ENCODE measurements around the gene CRACR2B.

CRACR2B gene

GRCh38 chr11:832529-833113, 4.9 kb downstream of the CRACR2B start, which contains the start of gene CD151:
Gene CD151 (plus strand): TSS chr11:832952. CDS start chr11:836070, 3,118 bp downstream.
- Histone ChIP-seq H3K79me1 (replicated peaks; ENCODE audit: low read length, poor library complexity, severe bottlenecking) (no peaks in the 10 kb centered on the region), H3K4me1 (ENCODE audit: control insufficient read depth, insufficient read depth, low read depth, low read length) (peaks cover 78% of the 10 kb centered on the region), H2BK5ac (ENCODE audit: low read depth, low read length, poor library complexity, severe bottlenecking) (peak within 1 kb of the TSS; percentile 88), H2BK120ac (ENCODE audit: low read depth, low read length) (peak within 1 kb of the TSS; percentile 84), H3K18ac (ENCODE audit: low read depth in 1 of 2, low read length in 2 of 2) (peak within 1 kb of the TSS; percentile 78 to 94), H3K9ac (ENCODE audit: low read length) (peak within 1 kb of the TSS; percentile 93), H3K36me3 (ENCODE audit: control insufficient read depth in 1 of 2, insufficient read depth in 2 of 2, low read depth in 1 of 2, low read length in 2 of 2) (peaks cover 16 to 19% of the 10 kb centered on the region in 2 experiments), H3K9me3 (ENCODE audit: control insufficient read depth, low read length) (no peaks in the 10 kb centered on the region), H3K4me2 (ENCODE audit: low read length, poor library complexity, severe bottlenecking) (peak within 1 kb of the TSS; percentile 83), H3K27ac (ENCODE audit: low read length, poor library complexity, severe bottlenecking) (peak within 1 kb of the TSS; percentile 98), H2BK15ac (ENCODE audit: low read depth, poor library complexity, severe bottlenecking) (peak within 1 kb of the TSS; percentile 78), H3K27me3 (ENCODE audit: control insufficient read depth in 1 of 2, insufficient read depth in 1 of 2, low read length in 2 of 2) (peaks cover 0 to 8% of the 10 kb centered on the region in 2 experiments), H2BK12ac (ENCODE audit: low read length in 2 of 2) (peak within 1 kb of the TSS; percentile 12 to 86), H3K23ac (ENCODE audit: low read length in 2 of 2) (peak within 1 kb of the TSS in 1 of 2 experiments; percentile 87), H4K8ac (ENCODE audit: low read length) (peak within 1 kb of the TSS; percentile 73), H2AK5ac (ENCODE audit: low read length, severe bottlenecking) (peak within 1 kb of the TSS; percentile 70), H3K14ac (ENCODE audit: low read length in 2 of 2) (peak within 1 kb of the TSS in 1 of 2 experiments; percentile 91), H3K4ac (ENCODE audit: low read depth in 1 of 2, low read length in 2 of 2) (peak within 1 kb of the TSS; percentile 90 to 94), H3K4me3 (ENCODE audit: insufficient read depth in 1 of 2, low read depth in 1 of 2, low read length in 2 of 2) (peak within 1 kb of the TSS; percentile 73 to 82), H2AFZ (ENCODE audit: low read depth, low read length) (peak within 1 kb of the TSS; percentile 90), H4K91ac (ENCODE audit: low read length) (peak within 1 kb of the TSS; percentile 86)
- WGBS: under 1% methylated on average over 21 of the region's 67 CpGs
- peak; percentile 64 for DNase-seq

GRCh38 chr11:833114-833791, 5.5 kb downstream of the CRACR2B start:
- Histone ChIP-seq H2AK5ac (ENCODE audit: low read length, severe bottlenecking) (peak overlapping the region; percentile 70), H4K91ac (ENCODE audit: low read length) (peak overlapping the region; percentile 65), H3K9ac (ENCODE audit: low read length) (peak overlapping the region; percentile 93), H3K36me3 (ENCODE audit: control insufficient read depth in 1 of 2, insufficient read depth in 2 of 2, low read depth in 1 of 2, low read length in 2 of 2) (peaks cover 21 to 26% of the 10 kb centered on the region in 2 experiments), H4K8ac (ENCODE audit: low read length) (peak overlapping the region; percentile 46), H2BK12ac (ENCODE audit: low read length in 2 of 2) (peak overlapping the region in 1 of 2 experiments; percentile 80), H2AFZ (ENCODE audit: low read depth, low read length) (no peak overlapping the region), H3K4me1 (ENCODE audit: control insufficient read depth, insufficient read depth, low read depth, low read length) (peaks cover 77% of the 10 kb centered on the region), H3K4me3 (ENCODE audit: insufficient read depth in 1 of 2, low read depth in 1 of 2, low read length in 2 of 2) (peak overlapping the region; percentile 73 to 82), H2BK5ac (ENCODE audit: low read depth, low read length, poor library complexity, severe bottlenecking) (peak overlapping the region; percentile 88), H2BK15ac (ENCODE audit: low read depth, poor library complexity, severe bottlenecking) (peak overlapping the region; percentile 78), H3K18ac (ENCODE audit: low read depth in 1 of 2, low read length in 2 of 2) (peak overlapping the region; percentile 78 to 90), H3K79me1 (replicated peaks; ENCODE audit: low read length, poor library complexity, severe bottlenecking) (no peaks in the 10 kb centered on the region), H3K27ac (ENCODE audit: low read length, poor library complexity, severe bottlenecking) (peak overlapping the region; percentile 98), H3K4me2 (ENCODE audit: low read length, poor library complexity, severe bottlenecking) (peak overlapping the region; percentile 83), H3K14ac (ENCODE audit: low read length in 2 of 2) (peak overlapping the region in 1 of 2 experiments; percentile 88), H3K9me3 (ENCODE audit: control insufficient read depth, low read length) (no peaks in the 10 kb centered on the region), H2BK120ac (ENCODE audit: low read depth, low read length) (peak overlapping the region; percentile 84), H3K23ac (ENCODE audit: low read length in 2 of 2) (peak overlapping the region in 1 of 2 experiments; percentile 87), H3K4ac (ENCODE audit: low read depth in 1 of 2, low read length in 2 of 2) (peak overlapping the region; percentile 31 to 94), H3K27me3 (ENCODE audit: control insufficient read depth in 1 of 2, insufficient read depth in 1 of 2, low read length in 2 of 2) (peaks cover 0 to 3% of the 10 kb centered on the region in 2 experiments)
- WGBS: under 1% methylated on average over 53 of the region's 55 CpGs
- peak; percentile 65 for DNase-seq

GRCh38 chr11:833849-834311, 6.2 kb downstream of the CRACR2B start:
- Histone ChIP-seq H2BK12ac (ENCODE audit: low read length in 2 of 2) (peak overlapping the region in 1 of 2 experiments; percentile 80), H3K4me2 (ENCODE audit: low read length, poor library complexity, severe bottlenecking) (peak overlapping the region; percentile 83), H4K91ac (ENCODE audit: low read length) (no peak overlapping the region), H3K14ac (ENCODE audit: low read length in 2 of 2) (peak overlapping the region in 1 of 2 experiments; percentile 88), H2BK15ac (ENCODE audit: low read depth, poor library complexity, severe bottlenecking) (no peak overlapping the region), H3K79me1 (replicated peaks; ENCODE audit: low read length, poor library complexity, severe bottlenecking) (no peaks in the 10 kb centered on the region), H3K4me3 (ENCODE audit: insufficient read depth in 1 of 2, low read depth in 1 of 2, low read length in 2 of 2) (peak overlapping the region; percentile 73 to 82), H3K27me3 (ENCODE audit: control insufficient read depth in 1 of 2, insufficient read depth in 1 of 2, low read length in 2 of 2) (peaks cover 0 to 3% of the 10 kb centered on the region in 2 experiments), H2BK5ac (ENCODE audit: low read depth, low read length, poor library complexity, severe bottlenecking) (peak overlapping the region; percentile 88), H3K9ac (ENCODE audit: low read length) (peak overlapping the region; percentile 93), H3K36me3 (ENCODE audit: control insufficient read depth in 1 of 2, insufficient read depth in 2 of 2, low read depth in 1 of 2, low read length in 2 of 2) (peaks cover 28 to 32% of the 10 kb centered on the region in 2 experiments), H3K27ac (ENCODE audit: low read length, poor library complexity, severe bottlenecking) (peak overlapping the region; percentile 98), H2AK5ac (ENCODE audit: low read length, severe bottlenecking) (peak overlapping the region; percentile 70), H3K18ac (ENCODE audit: low read depth in 1 of 2, low read length in 2 of 2) (peak overlapping the region; percentile 18 to 90), H2BK120ac (ENCODE audit: low read depth, low read length) (no peak overlapping the region), H3K23ac (ENCODE audit: low read length in 2 of 2) (peak overlapping the region in 1 of 2 experiments; percentile 87), H3K4me1 (ENCODE audit: control insufficient read depth, insufficient read depth, low read depth, low read length) (peaks cover 77% of the 10 kb centered on the region), H3K9me3 (ENCODE audit: control insufficient read depth, low read length) (no peaks in the 10 kb centered on the region), H4K8ac (ENCODE audit: low read length) (no peak overlapping the region), H3K4ac (ENCODE audit: low read depth in 1 of 2, low read length in 2 of 2) (peak overlapping the region in 1 of 2 experiments; percentile 94), H2AFZ (ENCODE audit: low read depth, low read length) (no peak overlapping the region)
- 37% methylated on average over 8 of the region's 9 CpGs for WGBS
- DNase-seq: no peak
